HG02981 (cell line): Measurements from ENCODE around the gene CNBD2.
"Not testable (repeated sequence)": the region's sequence is repeated elsewhere in the genome, so short reads cannot be mapped to it uniquely, and the experiment has no call there.

ENCODE experiments used
- ATAC-seq: cut with Tn5 transposase; IDR thresholded peaks from one replicate; pipeline ENCODE4 v1.9.1; 2021; ENCODE audit warnings: mild to moderate bottlenecking, moderate library complexity; ENCODE audit not compliant: unreplicated experiment

The CNBD2 gene

GRCh38 chr20:35974256-35974655, 5.9 kb downstream of the CNBD2 start:
- no peak for ATAC-seq

DNA sequence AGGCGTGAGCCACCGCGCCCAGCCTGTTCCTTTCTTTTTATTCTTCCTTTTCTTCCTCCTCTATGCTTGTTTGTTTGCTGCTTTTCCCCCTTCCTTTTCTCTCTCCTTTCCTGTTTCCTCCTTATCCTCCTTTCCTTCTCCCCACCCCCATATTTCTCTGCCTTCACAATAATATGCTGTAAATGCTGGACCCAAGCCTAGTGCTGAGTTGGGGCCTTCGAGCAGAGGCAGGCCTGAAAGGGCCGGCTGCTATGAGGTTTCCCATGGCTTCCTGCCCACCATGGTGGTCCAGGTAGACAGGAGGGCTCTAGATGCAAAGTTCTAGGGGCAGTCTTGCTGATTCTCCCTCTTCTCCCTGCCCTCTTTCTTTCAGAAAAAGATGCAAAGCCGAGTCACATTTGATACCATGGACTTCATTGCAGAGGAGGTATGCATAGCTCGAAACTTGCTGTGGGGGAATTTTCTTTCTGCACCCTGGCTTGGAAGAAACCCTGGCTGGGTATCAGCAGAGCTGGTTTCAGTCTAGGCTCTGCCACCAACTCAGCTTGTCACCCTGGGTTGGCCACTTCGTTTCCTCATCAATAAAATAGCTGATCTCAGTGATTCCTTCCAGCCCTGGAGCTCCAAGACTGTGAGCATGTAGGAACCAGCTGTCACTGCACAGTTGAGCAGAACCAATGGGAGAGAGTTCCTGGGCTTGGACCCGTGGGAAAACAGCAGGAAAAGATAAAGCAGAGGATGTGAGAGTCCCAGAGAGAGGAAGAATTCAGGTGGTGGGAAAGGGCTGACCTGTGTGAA, 7.4 kb downstream of the CNBD2 start:
- no peak for ATAC-seq

DNA sequence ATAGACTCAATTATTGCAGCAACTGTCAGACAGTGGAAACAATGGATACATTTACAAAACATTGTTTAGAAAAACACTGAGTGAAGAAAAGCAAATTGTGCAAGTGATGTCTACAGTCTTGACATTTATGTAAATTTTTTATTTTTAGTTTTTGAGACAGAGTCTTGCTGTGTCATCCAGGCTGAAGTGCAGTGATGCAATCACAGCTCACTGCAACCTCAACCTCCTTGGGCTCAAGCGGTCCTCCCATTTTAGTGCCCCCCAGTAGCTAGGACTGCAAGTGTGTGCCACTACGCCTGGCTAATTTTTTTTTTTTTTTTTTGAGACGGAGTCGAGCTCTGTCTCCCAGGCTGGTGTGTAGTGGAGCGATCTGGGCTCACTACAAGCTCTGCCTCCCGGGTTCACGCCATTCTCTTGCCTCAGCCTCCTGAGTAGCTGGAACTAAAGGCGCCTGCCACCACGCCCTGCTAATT, 9.7 kb downstream of the CNBD2 start:
- ATAC-seq = no peak

GRCh38 chr20:35979544-35979943, 11.2 kb downstream of the CNBD2 start:
- no peak for ATAC-seq

GRCh38 chr20:35981969-35982368, 13.6 kb downstream of the CNBD2 start:
- no peak for ATAC-seq

DNA sequence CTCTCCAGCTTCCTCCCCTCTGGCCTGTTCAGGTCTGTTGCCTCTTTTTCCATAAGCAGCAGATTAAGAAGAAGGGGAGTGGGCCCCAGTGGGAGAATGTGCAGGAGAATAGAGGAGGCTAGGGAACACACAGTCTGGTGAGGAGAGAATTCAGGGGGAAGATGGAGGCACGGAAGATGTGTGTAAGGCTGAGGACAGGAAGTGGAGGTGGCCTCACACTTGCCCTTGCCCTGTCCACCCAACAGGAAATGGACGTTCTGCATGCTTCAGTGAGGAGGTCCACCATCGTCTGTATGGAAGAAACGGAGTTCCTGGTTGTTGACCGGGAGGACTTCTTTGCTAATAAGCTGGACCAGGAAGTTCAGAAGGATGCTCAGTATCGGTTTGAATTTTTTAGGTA, 16.0 kb downstream of the CNBD2 start:
- ATAC-seq = no peak

DNA sequence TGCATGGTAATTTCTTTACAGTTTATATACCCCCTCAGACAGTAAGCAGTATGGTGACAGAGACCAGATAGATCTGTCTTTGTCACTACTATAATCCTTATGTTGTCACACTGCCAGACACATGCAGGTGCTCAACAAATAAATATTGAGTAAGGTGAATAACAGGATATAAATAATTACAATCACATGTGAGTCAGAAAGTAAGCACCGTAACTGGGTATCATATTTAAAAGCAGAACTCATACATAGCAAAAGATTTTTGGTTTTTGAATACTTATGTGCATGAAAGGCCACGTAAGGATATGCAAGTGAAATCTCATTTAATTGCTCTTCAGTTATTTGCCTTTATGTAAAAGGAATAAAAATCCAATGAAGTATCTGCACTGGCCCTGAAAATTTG, 17.4 kb downstream of the CNBD2 start:
- ATAC-seq = no peak

GRCh38 chr20:35988910-35989463, 20.6 kb downstream of the CNBD2 start:
- no peak for ATAC-seq

DNA sequence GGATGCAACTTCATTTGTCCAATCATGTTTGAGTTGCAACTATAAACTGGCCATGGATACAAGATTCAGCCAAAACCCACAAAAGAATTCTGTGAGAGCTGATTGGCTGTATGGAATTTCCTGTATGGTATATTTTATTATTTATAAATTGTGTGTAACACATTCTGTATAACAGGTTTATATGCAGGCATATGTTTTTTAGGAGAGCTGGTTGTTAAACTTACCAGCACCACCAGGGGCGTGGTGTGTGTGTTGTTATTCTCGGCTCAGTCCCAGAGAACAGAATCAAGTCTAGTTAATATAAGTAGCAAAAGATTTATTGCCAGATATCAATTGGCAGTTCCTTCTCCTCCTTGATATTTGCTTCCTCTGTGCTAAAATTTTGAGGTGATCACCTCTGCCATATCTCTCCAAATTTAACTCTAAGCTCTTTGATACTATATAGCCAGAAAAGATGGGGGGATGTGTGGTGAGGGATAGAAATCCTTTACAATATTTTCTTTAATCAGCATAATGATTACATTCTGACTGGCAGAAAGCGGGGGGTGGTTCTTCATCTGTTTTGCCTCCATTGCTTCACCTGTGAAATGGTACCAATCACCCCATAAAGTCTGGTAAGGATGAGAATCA, 22.9 kb downstream of the CNBD2 start:
- no peak for ATAC-seq

DNA sequence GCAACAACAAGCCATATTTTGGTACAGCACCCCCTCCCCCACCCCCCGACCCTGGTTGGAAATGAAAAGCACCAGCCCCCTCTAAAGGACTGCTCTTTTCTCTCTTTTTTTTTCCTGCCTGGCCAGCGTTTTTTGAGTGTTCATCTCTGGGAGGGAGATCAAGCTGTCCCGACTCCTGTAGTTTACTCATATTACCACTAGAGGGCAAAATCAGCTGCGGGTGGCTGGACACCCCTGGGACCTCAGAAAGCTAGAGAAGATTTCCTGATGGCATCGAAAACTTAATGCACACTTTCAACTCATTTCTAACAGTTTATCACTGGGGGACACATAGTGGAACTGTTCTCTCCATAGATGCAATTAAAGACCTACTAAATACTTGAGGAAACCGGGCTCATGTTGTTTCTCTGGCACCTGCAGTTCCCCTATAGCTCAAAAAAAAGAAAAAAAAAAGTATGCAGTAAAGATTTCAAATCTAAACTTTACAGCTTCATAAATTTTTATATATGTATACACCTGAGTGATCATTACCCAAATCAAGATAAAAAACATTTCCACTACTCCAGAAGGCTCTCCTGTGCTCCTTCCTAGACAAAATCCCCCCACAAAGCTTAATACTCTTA, 24.4 kb downstream of the CNBD2 start:
- no peak for ATAC-seq

GRCh38 chr20:35994994-35995453, 26.6 kb downstream of the CNBD2 start:
- no peak for ATAC-seq

GRCh38 chr20:35996492-35996891, 28.1 kb downstream of the CNBD2 start:
- not testable (repeated sequence) for ATAC-seq

DNA sequence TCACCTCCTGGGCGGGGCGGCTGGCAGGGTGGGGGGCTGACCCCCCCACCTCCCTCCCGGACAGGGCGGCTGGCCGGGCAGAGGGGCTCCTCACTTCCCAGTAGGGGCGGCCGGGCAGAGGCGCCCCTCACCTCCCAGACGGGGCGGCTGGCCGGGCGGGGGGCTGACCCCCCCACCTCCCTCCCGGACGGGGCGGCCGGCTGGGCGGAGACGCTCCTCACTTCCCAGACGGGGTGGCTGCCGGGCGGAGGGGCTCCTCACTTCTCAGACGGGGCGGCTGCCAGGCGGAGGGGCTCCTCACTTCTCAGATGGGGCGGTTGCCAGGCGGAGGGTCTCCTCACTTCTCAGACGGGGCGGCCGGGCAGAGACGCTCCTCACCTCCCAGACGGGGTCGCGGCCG, 32.9 kb downstream of the CNBD2 start:
- ATAC-seq = not testable (repeated sequence)

- ATAC-seq = no peak
Measured at GRCh38 chr20:36002855-36003254, 34.5 kb downstream of the CNBD2 start.

DNA sequence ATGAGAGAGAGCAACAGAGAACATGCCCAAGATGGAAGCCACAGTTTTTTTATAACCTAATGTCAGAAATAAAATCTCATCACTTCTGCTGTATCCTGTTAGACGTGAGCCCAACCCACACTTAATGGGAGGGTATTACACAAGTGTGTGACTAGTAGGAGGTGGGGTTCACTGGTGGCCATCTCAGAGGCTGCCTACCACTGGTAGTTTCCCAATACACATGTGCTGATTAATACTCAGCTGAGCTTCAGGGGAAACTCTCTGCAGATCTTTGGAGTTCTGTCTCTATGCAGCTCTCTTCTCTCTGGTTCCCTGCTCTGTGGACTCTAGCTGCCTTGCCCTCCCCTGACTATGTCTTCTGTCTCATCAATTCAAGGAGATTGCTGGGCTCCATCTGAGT, 35.7 kb downstream of the CNBD2 start:
- no peak for ATAC-seq

DNA sequence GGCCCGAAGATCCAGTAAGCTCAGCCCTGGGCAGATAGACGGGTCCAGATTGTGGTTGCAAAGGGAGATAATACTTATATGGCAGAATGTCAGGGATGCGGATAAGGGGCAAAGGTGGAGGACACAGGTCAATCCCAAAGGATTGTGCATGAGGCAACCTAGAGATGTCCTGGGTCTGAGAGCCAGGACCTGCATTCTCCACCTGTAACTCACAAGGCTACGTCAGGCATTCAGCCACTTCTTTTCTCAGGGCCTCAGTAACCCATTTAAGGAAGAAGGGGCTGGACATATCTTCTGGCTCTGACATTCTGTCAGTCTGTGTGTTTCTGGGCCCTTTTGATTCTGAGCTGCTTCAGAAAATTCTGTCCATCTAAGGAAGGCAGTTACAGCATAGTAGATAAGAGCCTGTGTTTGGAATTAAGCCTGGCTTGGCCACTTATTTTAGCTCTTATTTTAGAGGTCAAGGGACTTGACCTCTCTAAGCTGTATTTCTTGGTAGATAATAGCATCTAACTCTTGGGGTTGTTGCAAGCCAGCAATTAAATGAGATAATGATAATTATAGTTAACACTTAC, 40.2 kb downstream of the CNBD2 start:
- no peak for ATAC-seq

GRCh38 chr20:36010076-36010475, 41.7 kb downstream of the CNBD2 start:
- no peak for ATAC-seq

GRCh38 chr20:36010825-36011224, 42.4 kb downstream of the CNBD2 start:
- ATAC-seq = no peak

DNA sequence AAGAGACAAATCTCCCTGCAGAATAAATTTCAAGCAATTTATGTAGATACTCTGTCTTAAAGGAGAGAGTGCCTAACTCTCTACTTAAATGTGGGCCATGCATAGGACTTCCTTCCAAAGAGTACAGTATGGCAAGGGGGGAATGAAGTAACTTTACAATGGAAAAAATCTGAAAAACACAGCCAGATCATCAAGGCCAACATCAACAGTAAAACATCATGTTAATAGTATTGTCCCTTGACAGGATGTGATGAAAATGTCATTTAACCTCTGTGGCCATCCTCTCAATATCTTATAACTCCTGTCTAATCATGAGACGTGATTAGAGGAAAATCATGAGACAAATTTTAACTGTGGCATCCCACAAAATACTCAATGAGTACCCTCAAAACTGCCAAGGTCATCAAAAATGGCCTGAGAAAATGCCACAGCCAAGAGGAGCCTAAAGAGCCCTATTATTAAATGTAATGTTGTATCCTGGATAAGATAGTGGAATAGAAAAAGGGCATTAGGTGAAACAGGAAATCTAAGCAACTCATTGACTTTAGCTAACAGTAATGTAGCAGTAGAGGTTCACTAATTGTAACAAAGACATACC, 47.5 kb downstream of the CNBD2 start:
- no peak for ATAC-seq

GRCh38 chr20:36017048-36017951, 48.9 kb downstream of the CNBD2 start:
- no peak for ATAC-seq
